ENCODE results near the gene PSPN. TPM values are rescaled to one million over a fixed set of nuclear protein-coding genes. Genes with fewer than 3 reads are reported as not detected.

PSPN gene
- total RNA-seq, 2 donors from 2014 or later = 1.9 to 2.7 TPM

DNA sequence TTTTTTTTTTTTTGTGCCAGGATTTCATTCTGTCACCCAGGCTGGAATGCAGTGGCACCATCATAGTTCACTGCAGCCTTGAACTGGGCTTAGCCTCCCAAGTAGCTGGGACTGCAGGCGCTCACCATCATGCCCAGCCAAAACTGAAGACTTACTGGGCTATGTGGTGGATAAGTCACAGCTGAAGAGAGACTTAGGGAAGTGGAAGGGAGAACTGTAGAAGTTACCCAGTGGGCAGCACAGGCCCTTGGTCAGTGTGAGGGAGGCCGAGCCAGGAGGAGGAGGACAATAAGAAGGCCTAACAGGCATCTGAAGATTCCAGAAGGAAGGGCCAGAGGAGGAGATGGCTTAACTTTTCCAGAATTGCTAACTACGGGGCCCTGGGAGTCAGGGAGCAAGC lies 4.0 kb upstream of the PSPN start:
- H3K36me3 Mint-ChIP-seq (ENCODE audit: low read depth) = peaks cover 60% of the 10 kb centered on the region
- H3K9me3 Mint-ChIP-seq = peaks cover 13% of the 10 kb centered on the region
- 95 to 98% methylated on average over 3 of the region's 3 CpGs for WGBS, 2 experiments (ENCODE audit: insufficient coverage in 1 of 2, insufficient read length in 1 of 2)
- no peaks in the 10 kb centered on the region for H3K4me1 Mint-ChIP-seq
- Histone ChIP-seq H3K27ac (ENCODE audit: low read depth, low read length) (no peak overlapping the region), H3K9ac (ENCODE audit: extremely low read depth, low read length, poor library complexity, severe bottlenecking) (no peak overlapping the region), H3K4me3 (ENCODE audit: low read length) (no peak overlapping the region), H3K27me3 (ENCODE audit: control insufficient read depth, insufficient read depth, low read length, poor library complexity, severe bottlenecking) (no peaks in the 10 kb centered on the region), H3K9me3 (ENCODE audit: control insufficient read depth, low read length) (peaks cover 11% of the 10 kb centered on the region), H3K4me1 (ENCODE audit: control insufficient read depth, insufficient read depth, low read length) (peaks cover 5% of the 10 kb centered on the region), H3K36me3 (ENCODE audit: control insufficient read depth, insufficient read depth, low read length) (peaks cover 58% of the 10 kb centered on the region)
- no peak overlapping the region for H3K4me3 Mint-ChIP-seq
- TF ChIP-seq, protein P1, sequence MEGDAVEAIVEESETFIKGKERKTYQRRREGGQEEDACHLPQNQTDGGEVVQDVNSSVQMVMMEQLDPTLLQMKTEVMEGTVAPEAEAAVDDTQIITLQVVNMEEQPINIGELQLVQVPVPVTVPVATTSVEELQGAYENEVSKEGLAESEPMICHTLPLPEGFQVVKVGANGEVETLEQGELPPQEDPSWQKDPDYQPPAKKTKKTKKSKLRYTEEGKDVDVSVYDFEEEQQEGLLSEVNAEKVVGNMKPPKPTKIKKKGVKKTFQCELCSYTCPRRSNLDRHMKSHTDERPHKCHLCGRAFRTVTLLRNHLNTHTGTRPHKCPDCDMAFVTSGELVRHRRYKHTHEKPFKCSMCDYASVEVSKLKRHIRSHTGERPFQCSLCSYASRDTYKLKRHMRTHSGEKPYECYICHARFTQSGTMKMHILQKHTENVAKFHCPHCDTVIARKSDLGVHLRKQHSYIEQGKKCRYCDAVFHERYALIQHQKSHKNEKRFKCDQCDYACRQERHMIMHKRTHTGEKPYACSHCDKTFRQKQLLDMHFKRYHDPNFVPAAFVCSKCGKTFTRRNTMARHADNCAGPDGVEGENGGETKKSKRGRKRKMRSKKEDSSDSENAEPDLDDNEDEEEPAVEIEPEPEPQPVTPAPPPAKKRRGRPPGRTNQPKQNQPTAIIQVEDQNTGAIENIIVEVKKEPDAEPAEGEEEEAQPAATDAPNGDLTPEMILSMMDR (conservative IDR thresholded peaks at IDR 0.05) = no peak
- no peaks in the 10 kb centered on the region for H3K27me3 Mint-ChIP-seq (ENCODE audit: insufficient read depth)
- DNase-seq = no peak
- no peak overlapping the region for H3K27ac Mint-ChIP-seq

DNA sequence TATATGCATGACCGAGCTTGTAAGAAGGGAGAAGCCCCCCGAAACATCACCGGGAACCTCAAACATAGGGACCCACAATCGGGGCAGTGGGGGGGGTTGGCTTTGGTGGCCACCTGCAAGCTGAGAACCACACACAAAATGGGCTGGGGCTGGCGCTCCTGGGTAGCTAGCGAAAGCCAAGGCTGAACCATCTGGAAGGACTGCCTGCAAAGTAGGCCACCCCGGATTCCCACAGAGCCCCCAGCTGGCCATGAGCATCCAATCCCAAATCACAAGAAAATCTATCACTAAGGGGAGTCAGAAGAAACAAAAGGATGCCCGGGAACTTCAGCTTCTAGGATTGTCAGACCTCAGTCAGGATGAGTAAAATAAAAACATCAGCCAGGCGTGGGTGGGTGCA lies 2.8 kb upstream of the PSPN start:
- peaks cover 50% of the 10 kb centered on the region for H3K36me3 ChIP-seq (ENCODE audit: control insufficient read depth, insufficient read depth, low read length)
- no peak overlapping the region for H3K27ac ChIP-seq (ENCODE audit: low read depth, low read length)
- peaks cover 5% of the 10 kb centered on the region for H3K4me1 ChIP-seq (ENCODE audit: control insufficient read depth, insufficient read depth, low read length)
- H3K4me3 ChIP-seq (ENCODE audit: low read length) = no peak overlapping the region
- Mint-ChIP-seq H3K36me3 (ENCODE audit: low read depth) (peaks cover 53% of the 10 kb centered on the region), H3K9me3 (peaks cover 13% of the 10 kb centered on the region), H3K4me1 (peaks cover 4% of the 10 kb centered on the region), H3K27me3 (ENCODE audit: insufficient read depth) (no peaks in the 10 kb centered on the region), H3K27ac (no peak overlapping the region), H3K4me3 (no peak overlapping the region)
- H3K27me3 ChIP-seq (ENCODE audit: control insufficient read depth, insufficient read depth, low read length, poor library complexity, severe bottlenecking) = no peaks in the 10 kb centered on the region
- TF ChIP-seq, protein P1 (conservative IDR thresholded peaks at IDR 0.05) = no peak
- H3K9ac ChIP-seq (ENCODE audit: extremely low read depth, low read length, poor library complexity, severe bottlenecking) = no peak overlapping the region
- no peak for DNase-seq
- peaks cover 11% of the 10 kb centered on the region for H3K9me3 ChIP-seq (ENCODE audit: control insufficient read depth, low read length)
- 92 to 100% methylated on average over 6 to 9 of the region's 9 CpGs for WGBS, 2 experiments (ENCODE audit: insufficient coverage in 1 of 2, insufficient read length in 1 of 2)

DNA sequence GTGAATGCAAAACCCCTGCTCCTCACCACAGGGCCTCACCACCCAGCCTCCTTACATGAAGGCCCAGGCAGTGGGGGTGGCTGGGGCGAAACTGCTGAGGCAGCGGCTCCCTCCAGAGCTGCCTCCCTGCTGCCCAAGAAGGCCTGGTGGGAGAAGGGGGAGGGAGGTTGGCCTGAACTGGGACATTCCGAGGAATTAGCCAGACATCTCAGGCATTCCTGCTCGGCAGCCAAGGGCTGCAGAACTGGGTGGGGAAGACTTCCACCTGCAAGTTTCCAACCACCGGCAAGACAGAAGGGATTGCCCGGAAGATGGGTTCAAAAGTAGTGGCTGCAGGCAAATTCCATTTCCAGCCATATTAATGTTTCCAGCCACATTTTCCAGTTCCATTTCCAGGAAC lies 2.3 kb upstream of the PSPN start:
- H3K4me1 ChIP-seq (ENCODE audit: control insufficient read depth, insufficient read depth, low read length) = peaks cover 5% of the 10 kb centered on the region
- H3K9me3 ChIP-seq (ENCODE audit: control insufficient read depth, low read length) = peaks cover 11% of the 10 kb centered on the region
- TF ChIP-seq, protein P1 (conservative IDR thresholded peaks at IDR 0.05) = no peak
- H3K4me3 ChIP-seq (ENCODE audit: low read length) = no peak overlapping the region
- DNase-seq = peak; percentile 79
- peaks cover 13% of the 10 kb centered on the region for H3K9me3 Mint-ChIP-seq
- H3K4me3 Mint-ChIP-seq = no peak overlapping the region
- H3K27ac ChIP-seq (ENCODE audit: low read depth, low read length) = no peak overlapping the region
- WGBS, 2 experiments (ENCODE audit: insufficient coverage in 1 of 2, insufficient read length in 1 of 2) = 88 to 100% methylated on average over 1 to 6 of the region's 6 CpGs
- H3K36me3 Mint-ChIP-seq (ENCODE audit: low read depth) = peaks cover 48% of the 10 kb centered on the region
- no peaks in the 10 kb centered on the region for H3K27me3 Mint-ChIP-seq (ENCODE audit: insufficient read depth)
- H3K9ac ChIP-seq (ENCODE audit: extremely low read depth, low read length, poor library complexity, severe bottlenecking) = no peak overlapping the region
- peaks cover 46% of the 10 kb centered on the region for H3K36me3 ChIP-seq (ENCODE audit: control insufficient read depth, insufficient read depth, low read length)
- peaks cover 5% of the 10 kb centered on the region for H3K4me1 Mint-ChIP-seq
- H3K27me3 ChIP-seq (ENCODE audit: control insufficient read depth, insufficient read depth, low read length, poor library complexity, severe bottlenecking) = no peaks in the 10 kb centered on the region
- H3K27ac Mint-ChIP-seq = no peak overlapping the region
